ENCODE results near the gene GRIN2A. TPM values are rescaled to one million over a fixed set of nuclear protein-coding genes. Genes with fewer than 3 reads are reported as not detected.

Gene GRIN2A
- total and polyA plus RNA-seq, 2 of the 8 experiments (the other 6 are each of a cell fraction or from before 2014, with no cell fraction given) = 0.18 to 1.8 TPM

- 59% methylated on average over 3 of the region's 3 CpGs; no CpG with 5 or more reads in 1 of the 2 experiments for WGBS, 2 experiments (ENCODE audit: extremely low coverage in 1 of 2, insufficient coverage in 1 of 2, insufficient read length in 1 of 2, insufficient replicate concordance in 2 of 2, low coverage in 1 of 2, low lambda C conversion rate in 2 of 2, missing lambda C conversion rate in 1 of 2)
- Histone ChIP-seq H3K4ac (replicated peaks; ENCODE audit: insufficient read length, low read depth, low read length) (no peak overlapping the region), H2BK5ac (ENCODE audit: low read depth, low read length) (no peak overlapping the region), H3K23ac (ENCODE audit: insufficient read length) (no peak overlapping the region), H3K56ac (replicated peaks; ENCODE audit: insufficient read length, low read depth, low read length) (no peak overlapping the region), H4K20me1 (replicated peaks in 1 of 2; ENCODE audit: control insufficient read depth in 1 of 2, insufficient read depth in 2 of 2, low read length in 2 of 2) (no peaks in the 10 kb centered on the region), H3K4me2 (ENCODE audit: insufficient read depth in 1 of 2, low read depth in 2 of 2, low read length in 2 of 2) (no peak overlapping the region), H3K36me3 (ENCODE audit: control insufficient read depth in 2 of 4, insufficient read depth in 4 of 4, low read length in 3 of 4) (no peaks in the 10 kb centered on the region), H2BK20ac (ENCODE audit: low read length) (no peak overlapping the region), H4K8ac (ENCODE audit: extremely low read depth, insufficient read depth, low read length) (no peak overlapping the region), H2AFZ (ENCODE audit: low read length) (no peak overlapping the region), H4K5ac (ENCODE audit: insufficient read length, low read depth, low read length) (no peak overlapping the region), H3K9me3 (ENCODE audit: insufficient read depth in 2 of 2, low read depth in 1 of 2, low read length in 1 of 2) (no peaks in the 10 kb centered on the region), H3K27ac (ENCODE audit: low read depth, low read length) (no peak overlapping the region), H2BK15ac (ENCODE audit: low read length) (no peak overlapping the region), H3K4me3 (ENCODE audit: extremely low read depth in 1 of 4, insufficient read depth in 2 of 4, low read depth in 3 of 4, low read length in 4 of 4) (no peak overlapping the region), H3K79me2 (ENCODE audit: control insufficient read depth in 1 of 2, insufficient read depth in 2 of 2, low read length in 2 of 2) (no peaks in the 10 kb centered on the region), H3K14ac (ENCODE audit: insufficient read length) (no peak overlapping the region), H3K23me2 (ENCODE audit: low read depth, low read length) (no peaks in the 10 kb centered on the region), H3K27me3 (replicated peaks in 1 of 4; ENCODE audit: control insufficient read depth in 3 of 4, extremely low read depth in 1 of 4, insufficient read depth in 3 of 4, low read length in 3 of 4) (no peaks in the 10 kb centered on the region), H3K79me1 (ENCODE audit: low read depth, low read length) (no peaks in the 10 kb centered on the region), H2BK120ac (replicated peaks; ENCODE audit: low read depth, low read length) (no peak overlapping the region), H4K91ac (replicated peaks; ENCODE audit: insufficient read length, low read length) (no peak overlapping the region), H2BK12ac (ENCODE audit: low read depth, low read length) (no peak overlapping the region), H3K9ac (replicated peaks in 1 of 4; ENCODE audit: extremely low read depth in 1 of 4, low read depth in 3 of 4, low read length in 3 of 4) (no peak overlapping the region), H3K4me1 (replicated peaks in 1 of 4; ENCODE audit: control insufficient read depth in 3 of 4, insufficient read depth in 4 of 4, low read length in 3 of 4) (no peaks in the 10 kb centered on the region), H2AK5ac (ENCODE audit: low read depth, low read length) (no peak overlapping the region), H3K18ac (ENCODE audit: extremely low read depth, low read length) (no peak overlapping the region)
- TF ChIP-seq EZH2 (IDR thresholded peaks at IDR 0.05; ENCODE audit: low read depth, low read length, severe bottlenecking) = no peak
- no peak for TF ChIP-seq RXRA (IDR thresholded peaks at IDR 0.05; ENCODE audit: insufficient read depth, low read depth, low read length)
- no peak for TF ChIP-seq MAX (IDR thresholded peaks at IDR 0.05)
- TF ChIP-seq RAD21 (IDR thresholded peaks at IDR 0.05 in 1 of 2, conservative IDR thresholded peaks at IDR 0.05 in 1 of 2; ENCODE audit: low read depth in 2 of 2, low read length in 2 of 2) = peak; percentile 50 to 59
- no peak for TF ChIP-seq SP2 (IDR thresholded peaks at IDR 0.05; ENCODE audit: low read length)
- TF ChIP-seq CTCF (IDR thresholded peaks at IDR 0.05; ENCODE audit: control extremely low read depth in 1 of 3, insufficient read depth in 1 of 3, low read depth in 1 of 3, low read length in 3 of 3) = peak; percentile 48 to 59 (median 48); a peak in 3 of 4 replicates
- no peak for TF ChIP-seq POLR2AphosphoS5 (IDR thresholded peaks at IDR 0.05; ENCODE audit: low read depth, low read length)
- no peak for TF ChIP-seq EGR1 (IDR thresholded peaks at IDR 0.05; ENCODE audit: borderline replicate concordance, low read depth, low read length)
- ChIA-PET POLR2A (ENCODE audit: partially characterized antibody) (interaction anchor here (1.6 kb wide), 1 partner anchor 44 kb away, joined by 3 read pairs; no protein-coding TSS in a partner anchor), CTCF (ENCODE audit: partially characterized antibody) (interaction anchor here (0.8 to 3.0 kb wide), 10 partner anchors 11 to 823 kb away, joined by 3 to 13 read pairs (median 3); no protein-coding TSS in a partner anchor)
- DNase-seq (ENCODE audit: low read depth in 1 of 2, low spot score in 2 of 2) (peak in 1 of 2 experiments; percentile 53), FAIRE-seq (no peak)
Observed at GRCh38 chr16:10136916-10137315, 45.3 kb downstream of the GRIN2A start.
